ENCODE measurements around the gene IL13RA1.

The IL13RA1 gene

DNA sequence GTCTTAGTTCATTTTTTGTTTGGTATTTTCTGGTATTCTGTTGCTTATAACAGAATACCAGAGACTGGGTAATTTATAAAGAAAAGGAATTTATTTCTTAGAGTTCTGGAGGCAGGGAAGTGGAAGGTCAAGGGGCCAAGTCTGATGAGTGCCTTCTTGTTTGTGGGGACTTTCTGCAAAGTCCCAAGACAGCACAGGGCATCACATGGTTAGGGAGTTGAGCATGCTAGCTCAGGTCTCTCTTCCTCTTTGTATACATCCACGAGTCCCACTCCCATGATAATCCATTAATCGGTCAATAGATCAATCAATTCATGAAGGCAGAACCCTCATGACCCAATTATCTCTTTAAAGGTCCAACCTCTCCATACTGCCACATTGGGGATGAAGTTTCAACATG is 31.1 kb downstream of the IL13RA1 start:
- no peaks in the 10 kb centered on the region for H3K9me3 ChIP-seq (ENCODE audit: control insufficient read depth, insufficient read depth, low read length)
- no peak overlapping the region for H3K4me3 ChIP-seq (ENCODE audit: low read depth, low read length)
- no peaks in the 10 kb centered on the region for H3K4me1 ChIP-seq (ENCODE audit: control insufficient read depth, insufficient read depth, low read length)
- no peak overlapping the region for H3K9ac ChIP-seq (ENCODE audit: low read depth, low read length)
- H3K36me3 ChIP-seq (ENCODE audit: control insufficient read depth, insufficient read depth, low read length): no peaks in the 10 kb centered on the region
- H3K27me3 ChIP-seq (ENCODE audit: control insufficient read depth, insufficient read depth, low read length): no peaks in the 10 kb centered on the region

DNA sequence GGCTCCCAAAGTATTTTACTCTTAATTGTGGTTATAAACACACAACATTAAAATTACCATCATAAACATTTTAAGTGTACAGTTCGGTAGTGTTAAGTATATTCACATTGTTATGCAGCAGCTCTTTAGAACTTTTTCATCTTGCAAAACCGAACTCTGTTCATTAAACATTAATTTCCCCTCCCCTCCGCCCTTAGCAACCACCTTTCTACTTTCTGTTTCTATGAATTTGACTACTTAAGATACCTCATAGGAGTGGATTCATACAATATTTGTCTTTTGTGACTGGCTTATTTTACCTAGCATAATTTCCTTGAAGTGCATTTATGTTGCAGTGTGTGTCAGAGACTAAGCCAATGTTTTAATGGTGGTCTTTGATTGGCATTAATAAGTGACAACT is 32.6 kb downstream of the IL13RA1 start:
- Histone ChIP-seq H3K4me1 (ENCODE audit: control insufficient read depth, insufficient read depth, low read length) (peaks cover 5% of the 10 kb centered on the region), H3K36me3 (ENCODE audit: control insufficient read depth, insufficient read depth, low read length) (no peaks in the 10 kb centered on the region), H3K9ac (ENCODE audit: low read depth, low read length) (no peak overlapping the region), H3K4me3 (ENCODE audit: low read depth, low read length) (no peak overlapping the region), H3K27me3 (ENCODE audit: control insufficient read depth, insufficient read depth, low read length) (no peaks in the 10 kb centered on the region), H3K9me3 (ENCODE audit: control insufficient read depth, insufficient read depth, low read length) (no peaks in the 10 kb centered on the region)

DNA sequence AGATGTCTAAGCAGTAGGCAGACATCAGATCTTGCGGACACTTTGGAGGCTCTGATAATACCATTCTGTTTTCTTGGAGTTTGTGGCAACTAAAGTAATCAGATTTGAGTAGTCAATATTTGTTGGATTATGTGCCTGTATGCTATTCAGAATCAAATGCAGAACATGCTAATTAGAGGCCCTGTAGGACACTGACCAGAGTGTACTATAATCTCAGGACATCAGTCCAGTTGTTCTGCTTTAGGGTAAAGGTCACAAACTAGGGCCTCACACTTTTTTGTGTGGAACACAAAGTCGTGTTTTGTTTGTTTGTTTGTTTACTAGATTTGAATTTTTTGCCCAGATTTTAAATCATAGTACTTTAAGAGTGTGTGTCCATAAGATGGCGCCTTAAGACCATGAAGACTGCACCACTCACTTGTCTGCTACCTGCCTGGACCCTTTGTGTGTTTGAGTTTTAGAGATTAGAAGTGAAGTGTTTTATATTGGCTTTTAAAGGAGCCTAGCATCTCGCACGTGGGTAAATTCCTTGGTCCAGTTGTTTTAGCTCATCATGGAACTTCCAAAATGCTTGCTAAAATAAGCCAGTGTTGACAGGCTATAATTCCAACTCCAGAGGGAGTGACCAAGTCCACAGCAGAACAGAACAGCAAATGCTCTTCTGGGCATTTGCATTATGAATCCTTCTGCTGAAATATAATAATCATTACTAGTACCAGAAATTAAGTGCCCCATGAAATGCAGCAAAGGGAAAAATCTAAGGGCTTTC is 34.7 kb downstream of the IL13RA1 start:
- Histone ChIP-seq H3K9me3 (ENCODE audit: control insufficient read depth, insufficient read depth, low read length) (no peaks in the 10 kb centered on the region), H3K27me3 (ENCODE audit: control insufficient read depth, insufficient read depth, low read length) (no peaks in the 10 kb centered on the region), H3K4me3 (ENCODE audit: low read depth, low read length) (no peak overlapping the region), H3K4me1 (ENCODE audit: control insufficient read depth, insufficient read depth, low read length) (peaks cover 5% of the 10 kb centered on the region), H3K9ac (ENCODE audit: low read depth, low read length) (no peak overlapping the region), H3K36me3 (ENCODE audit: control insufficient read depth, insufficient read depth, low read length) (no peaks in the 10 kb centered on the region)

DNA sequence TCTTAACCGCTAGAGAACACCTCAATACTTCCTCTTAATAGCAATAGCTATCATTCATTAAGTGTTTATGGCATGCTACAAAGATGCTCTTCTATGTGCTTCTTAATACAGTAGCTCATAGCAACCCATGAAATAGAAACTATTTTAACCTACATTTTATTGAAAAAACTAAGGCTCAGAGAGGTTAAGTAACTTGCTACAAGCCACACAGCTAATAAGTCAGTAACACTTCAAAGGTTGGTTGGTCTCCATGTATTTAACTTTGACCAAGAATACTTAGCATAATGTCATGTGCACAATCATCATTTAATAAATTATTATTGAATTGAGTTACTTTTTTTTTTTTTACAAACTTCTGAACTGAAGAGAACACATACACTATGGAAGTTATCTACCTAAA is 36.1 kb downstream of the IL13RA1 start:
- Histone ChIP-seq H3K4me1 (ENCODE audit: control insufficient read depth, insufficient read depth, low read length) (peaks cover 5% of the 10 kb centered on the region), H3K9ac (ENCODE audit: low read depth, low read length) (no peak overlapping the region), H3K4me3 (ENCODE audit: low read depth, low read length) (no peak overlapping the region), H3K9me3 (ENCODE audit: control insufficient read depth, insufficient read depth, low read length) (no peaks in the 10 kb centered on the region), H3K36me3 (ENCODE audit: control insufficient read depth, insufficient read depth, low read length) (no peaks in the 10 kb centered on the region), H3K27me3 (ENCODE audit: control insufficient read depth, insufficient read depth, low read length) (no peaks in the 10 kb centered on the region)

DNA sequence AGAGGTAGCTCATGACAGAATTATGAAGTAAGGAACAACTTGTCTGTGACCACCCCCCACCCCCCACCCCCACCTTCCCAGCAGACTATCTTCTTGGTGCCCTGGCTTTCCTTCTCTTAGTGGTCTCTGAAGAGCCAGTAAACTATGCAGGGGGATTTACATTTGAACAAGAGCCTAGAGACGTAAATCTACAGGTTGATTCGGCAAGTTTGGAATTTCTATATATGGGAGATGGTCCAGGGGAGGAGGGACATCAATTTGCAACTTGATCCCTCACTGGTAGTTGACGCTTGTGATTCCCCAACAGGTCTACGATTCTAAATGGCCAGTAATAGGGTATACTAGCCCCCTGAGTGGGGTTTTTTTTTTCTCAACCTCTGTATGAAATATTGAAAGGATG is 36.7 kb downstream of the IL13RA1 start:
- Histone ChIP-seq H3K4me1 (ENCODE audit: control insufficient read depth, insufficient read depth, low read length) (peaks cover 5% of the 10 kb centered on the region), H3K36me3 (ENCODE audit: control insufficient read depth, insufficient read depth, low read length) (no peaks in the 10 kb centered on the region), H3K9ac (ENCODE audit: low read depth, low read length) (no peak overlapping the region), H3K9me3 (ENCODE audit: control insufficient read depth, insufficient read depth, low read length) (no peaks in the 10 kb centered on the region), H3K4me3 (ENCODE audit: low read depth, low read length) (no peak overlapping the region), H3K27me3 (ENCODE audit: control insufficient read depth, insufficient read depth, low read length) (no peaks in the 10 kb centered on the region)

DNA sequence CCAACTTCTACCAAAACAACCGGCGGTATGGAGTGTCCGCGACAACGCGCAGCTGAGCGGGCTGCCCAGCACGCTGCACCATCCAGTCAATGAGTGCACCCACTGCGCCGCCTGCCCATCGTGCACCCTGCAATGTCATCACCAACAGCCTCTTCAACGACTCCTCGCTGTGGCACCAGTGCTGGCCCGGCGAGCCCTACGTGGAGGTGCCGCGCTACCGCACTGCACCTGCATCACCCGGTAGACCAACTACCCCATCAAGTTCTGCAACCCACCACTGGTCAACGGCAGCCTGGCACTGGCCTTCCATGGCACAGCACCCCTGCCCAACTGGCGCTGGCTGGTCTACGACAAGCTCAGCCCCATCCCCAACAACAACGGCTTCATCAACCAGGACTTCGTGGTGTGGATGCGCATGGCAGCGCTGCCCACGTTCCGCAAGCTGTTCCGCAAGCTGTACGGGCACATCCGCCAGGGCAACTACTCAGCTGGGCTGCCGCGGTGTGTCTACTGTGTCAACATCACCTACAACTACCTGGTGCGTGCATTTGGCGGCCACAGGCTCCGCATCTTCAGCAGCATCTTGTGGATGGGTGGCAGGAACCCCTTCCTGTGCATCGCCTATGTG is 42.8 kb downstream of the IL13RA1 start:
- no peaks in the 10 kb centered on the region for H3K9me3 ChIP-seq (ENCODE audit: control insufficient read depth, insufficient read depth, low read length)
- no peaks in the 10 kb centered on the region for H3K4me1 ChIP-seq (ENCODE audit: control insufficient read depth, insufficient read depth, low read length)
- H3K9ac ChIP-seq (ENCODE audit: low read depth, low read length): no peak overlapping the region
- H3K4me3 ChIP-seq (ENCODE audit: low read depth, low read length): no peak overlapping the region
- no peaks in the 10 kb centered on the region for H3K27me3 ChIP-seq (ENCODE audit: control insufficient read depth, insufficient read depth, low read length)
- H3K36me3 ChIP-seq (ENCODE audit: control insufficient read depth, insufficient read depth, low read length): no peaks in the 10 kb centered on the region

DNA sequence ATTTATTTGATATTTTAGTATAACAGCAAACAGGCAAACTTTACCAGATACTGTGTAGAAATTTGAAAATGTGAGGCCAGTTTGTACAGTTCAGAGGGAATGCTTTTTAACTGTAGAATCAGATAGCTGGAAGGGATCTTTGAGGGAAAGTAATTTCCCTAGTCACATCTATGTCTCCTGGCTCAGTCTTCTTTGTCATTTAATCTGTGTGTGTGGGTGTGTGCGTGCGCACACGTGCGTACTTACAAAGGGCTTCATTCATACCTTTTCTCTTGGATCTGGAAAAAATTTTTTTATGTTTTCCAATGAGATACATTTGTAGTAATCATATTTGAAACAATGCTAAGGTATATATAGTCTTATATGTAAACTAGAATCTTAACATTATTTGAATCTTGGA is 44.6 kb downstream of the IL13RA1 start:
- Histone ChIP-seq H3K4me1 (ENCODE audit: control insufficient read depth, insufficient read depth, low read length) (no peaks in the 10 kb centered on the region), H3K9me3 (ENCODE audit: control insufficient read depth, insufficient read depth, low read length) (no peaks in the 10 kb centered on the region), H3K9ac (ENCODE audit: low read depth, low read length) (no peak overlapping the region), H3K36me3 (ENCODE audit: control insufficient read depth, insufficient read depth, low read length) (no peaks in the 10 kb centered on the region), H3K27me3 (ENCODE audit: control insufficient read depth, insufficient read depth, low read length) (no peaks in the 10 kb centered on the region), H3K4me3 (ENCODE audit: low read depth, low read length) (no peak overlapping the region)

DNA sequence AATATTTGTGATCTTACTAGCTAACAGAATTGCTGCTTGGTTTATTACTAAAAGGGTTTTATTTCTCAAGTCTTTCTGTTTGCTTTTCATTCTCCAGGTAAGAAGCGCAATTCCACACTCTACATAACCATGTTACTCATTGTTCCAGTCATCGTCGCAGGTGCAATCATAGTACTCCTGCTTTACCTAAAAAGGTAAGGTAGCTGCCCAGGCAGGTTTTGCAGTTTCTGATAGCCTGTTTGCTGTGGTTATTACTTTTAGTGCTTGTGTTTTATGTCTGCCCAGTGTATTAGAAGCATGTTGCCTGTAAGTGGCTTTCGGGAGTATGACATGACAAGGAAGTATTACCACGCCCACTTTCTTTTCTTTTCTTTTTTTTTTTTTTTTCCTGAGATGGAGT is 46.4 kb downstream of the IL13RA1 start:
- H3K27me3 ChIP-seq (ENCODE audit: control insufficient read depth, insufficient read depth, low read length): no peaks in the 10 kb centered on the region
- no peaks in the 10 kb centered on the region for H3K9me3 ChIP-seq (ENCODE audit: control insufficient read depth, insufficient read depth, low read length)
- no peak overlapping the region for H3K4me3 ChIP-seq (ENCODE audit: low read depth, low read length)
- H3K9ac ChIP-seq (ENCODE audit: low read depth, low read length): no peak overlapping the region
- H3K4me1 ChIP-seq (ENCODE audit: control insufficient read depth, insufficient read depth, low read length): no peaks in the 10 kb centered on the region
- no peaks in the 10 kb centered on the region for H3K36me3 ChIP-seq (ENCODE audit: control insufficient read depth, insufficient read depth, low read length)

DNA sequence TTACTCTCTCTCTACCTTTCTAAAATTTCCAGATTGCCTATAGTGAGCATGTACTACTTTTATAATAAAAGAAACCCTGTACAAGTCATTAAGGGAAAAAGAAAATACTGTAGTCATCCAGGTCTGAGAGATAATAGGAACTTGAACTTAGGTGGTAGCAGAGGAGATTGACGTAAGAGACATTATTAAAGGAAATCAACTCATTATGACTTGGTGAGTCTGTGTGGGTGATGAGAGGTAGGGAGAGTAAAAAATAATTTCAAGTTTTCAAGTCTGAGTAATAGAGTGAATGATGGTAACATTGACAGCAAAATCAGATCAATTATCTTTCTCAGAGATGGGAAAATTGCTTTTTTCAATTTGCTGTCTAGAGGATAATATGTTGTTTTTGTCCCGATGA is 52.2 kb downstream of the IL13RA1 start:
- Histone ChIP-seq H3K27me3 (ENCODE audit: control insufficient read depth, insufficient read depth, low read length) (no peaks in the 10 kb centered on the region), H3K4me1 (ENCODE audit: control insufficient read depth, insufficient read depth, low read length) (no peaks in the 10 kb centered on the region), H3K9me3 (ENCODE audit: control insufficient read depth, insufficient read depth, low read length) (no peaks in the 10 kb centered on the region), H3K9ac (ENCODE audit: low read depth, low read length) (no peak overlapping the region), H3K4me3 (ENCODE audit: low read depth, low read length) (no peak overlapping the region), H3K36me3 (ENCODE audit: control insufficient read depth, insufficient read depth, low read length) (no peaks in the 10 kb centered on the region)

DNA sequence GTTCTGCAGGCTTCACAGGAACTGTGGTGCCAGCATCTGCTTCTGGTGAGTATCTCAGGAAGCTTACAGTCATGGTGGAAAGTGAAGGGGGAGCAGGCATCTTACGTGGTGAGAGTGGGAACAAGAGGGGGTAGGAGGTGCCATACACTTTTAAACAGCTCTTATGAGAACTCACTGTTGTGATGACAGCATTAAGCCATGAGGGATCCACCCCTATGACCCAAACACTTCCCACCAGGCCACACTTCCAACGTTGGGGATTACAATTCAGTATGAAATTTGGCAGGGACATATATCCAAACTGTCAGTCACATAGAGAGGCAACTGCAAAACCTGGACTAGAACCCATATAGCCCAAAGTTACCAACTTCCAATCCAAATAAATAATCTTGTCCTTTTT is 53.1 kb downstream of the IL13RA1 start:
- Histone ChIP-seq H3K4me1 (ENCODE audit: control insufficient read depth, insufficient read depth, low read length) (no peaks in the 10 kb centered on the region), H3K9me3 (ENCODE audit: control insufficient read depth, insufficient read depth, low read length) (no peaks in the 10 kb centered on the region), H3K9ac (ENCODE audit: low read depth, low read length) (no peak overlapping the region), H3K36me3 (ENCODE audit: control insufficient read depth, insufficient read depth, low read length) (no peaks in the 10 kb centered on the region), H3K27me3 (ENCODE audit: control insufficient read depth, insufficient read depth, low read length) (no peaks in the 10 kb centered on the region), H3K4me3 (ENCODE audit: low read depth, low read length) (no peak overlapping the region)

DNA sequence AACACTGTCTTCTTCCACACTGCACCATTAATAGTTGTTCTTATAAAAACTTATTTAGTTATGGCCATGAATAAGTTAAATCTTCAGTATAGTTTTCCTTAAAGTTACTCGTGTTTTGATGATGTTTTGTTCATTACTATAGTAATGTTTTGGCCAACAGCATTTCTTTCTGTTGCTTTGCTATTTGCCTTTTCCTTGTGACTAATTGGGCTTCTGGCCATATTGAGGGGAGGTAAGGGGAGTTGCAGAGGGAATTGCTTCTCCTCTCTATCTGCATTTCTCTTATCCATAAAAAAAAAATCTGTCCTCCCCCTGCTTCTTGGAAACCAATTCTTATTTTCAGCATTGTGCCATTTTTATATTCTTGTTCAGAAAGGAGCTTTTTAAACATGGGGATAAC is 53.5 kb downstream of the IL13RA1 start:
- no peaks in the 10 kb centered on the region for H3K9me3 ChIP-seq (ENCODE audit: control insufficient read depth, insufficient read depth, low read length)
- no peaks in the 10 kb centered on the region for H3K4me1 ChIP-seq (ENCODE audit: control insufficient read depth, insufficient read depth, low read length)
- no peak overlapping the region for H3K9ac ChIP-seq (ENCODE audit: low read depth, low read length)
- H3K27me3 ChIP-seq (ENCODE audit: control insufficient read depth, insufficient read depth, low read length): no peaks in the 10 kb centered on the region
- no peaks in the 10 kb centered on the region for H3K36me3 ChIP-seq (ENCODE audit: control insufficient read depth, insufficient read depth, low read length)
- no peak overlapping the region for H3K4me3 ChIP-seq (ENCODE audit: low read depth, low read length)

DNA sequence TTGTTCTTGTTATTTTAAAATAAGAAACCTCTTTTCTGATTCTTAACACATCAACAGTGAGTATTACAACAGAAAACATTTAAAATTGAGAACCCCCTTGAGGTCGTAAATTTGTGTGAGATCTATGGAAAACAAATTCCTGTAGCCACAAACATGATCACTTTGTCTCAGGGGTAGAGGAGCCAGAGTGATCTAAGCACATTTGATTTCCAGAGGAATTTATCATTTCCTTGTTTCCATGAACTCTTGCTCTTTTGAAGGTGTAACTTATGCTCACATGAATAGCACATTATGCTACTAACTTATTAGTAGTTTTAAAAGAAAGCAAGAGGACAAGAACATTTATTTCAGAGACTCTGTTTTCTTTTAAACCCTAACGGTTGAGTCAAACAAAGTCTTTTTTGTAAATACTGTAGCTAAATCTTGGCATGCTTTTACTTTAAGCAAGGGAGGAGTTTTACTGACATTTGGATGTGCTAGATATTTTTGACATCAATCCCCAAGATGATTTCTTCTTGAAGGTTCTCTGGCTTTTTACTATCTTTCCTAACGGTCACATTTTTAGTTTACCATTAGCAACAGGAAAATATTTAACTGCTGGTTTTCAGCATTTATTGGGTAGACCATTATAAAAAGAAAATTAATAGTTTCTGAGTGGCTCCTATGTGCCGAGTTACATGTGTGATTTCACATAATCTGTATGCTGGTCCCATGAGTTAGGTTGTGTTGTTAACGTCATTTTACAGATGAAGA is 68.3 kb downstream of the IL13RA1 start:
- H3K36me3 ChIP-seq (ENCODE audit: control insufficient read depth, insufficient read depth, low read length): no peaks in the 10 kb centered on the region
- H3K27me3 ChIP-seq (ENCODE audit: control insufficient read depth, insufficient read depth, low read length): no peaks in the 10 kb centered on the region
- H3K4me1 ChIP-seq (ENCODE audit: control insufficient read depth, insufficient read depth, low read length): no peaks in the 10 kb centered on the region
- no peaks in the 10 kb centered on the region for H3K9me3 ChIP-seq (ENCODE audit: control insufficient read depth, insufficient read depth, low read length)
- no peak overlapping the region for H3K4me3 ChIP-seq (ENCODE audit: low read depth, low read length)
- no peak overlapping the region for H3K9ac ChIP-seq (ENCODE audit: low read depth, low read length)

All from iPS-15b (cell line).